ENCODE results near the gene PARK7.

The PARK7 gene

GRCh38 chr1:7984811-7985210 is 23.3 kb downstream of the PARK7 start:
- DNase-seq (ENCODE audit: low read depth), result no peak

GRCh38 chr1:7985851-7986612 is 24.5 kb downstream of the PARK7 start:
- DNase-seq (ENCODE audit: low read depth), result no peak

- DNase-seq (ENCODE audit: low read depth), result no peak
Measured at GRCh38 chr1:7987528-7987927, 26.0 kb downstream of the PARK7 start.

GRCh38 chr1:7988576-7988975 is 27.1 kb downstream of the PARK7 start:
- no peak for DNase-seq (ENCODE audit: low read depth)

- no peak for DNase-seq (ENCODE audit: low read depth)
Measured at GRCh38 chr1:7989762-7990428, 28.4 kb downstream of the PARK7 start.

- DNase-seq (ENCODE audit: low read depth), result no peak
Measured at GRCh38 chr1:7991504-7992440, 30.3 kb downstream of the PARK7 start.

GRCh38 chr1:7992885-7993284 is 31.4 kb downstream of the PARK7 start:
- DNase-seq (ENCODE audit: low read depth), result no peak

GRCh38 chr1:7993593-7994479 is 32.3 kb downstream of the PARK7 start:
- no peak for DNase-seq (ENCODE audit: low read depth)

- no peak for DNase-seq (ENCODE audit: low read depth)
Measured at GRCh38 chr1:7994827-7995226, 33.3 kb downstream of the PARK7 start.

- DNase-seq (ENCODE audit: low read depth), result no peak
Measured at GRCh38 chr1:7995437-7995836, 33.9 kb downstream of the PARK7 start.

- no peak for DNase-seq (ENCODE audit: low read depth)
Measured at GRCh38 chr1:8002329-8002910, 40.9 kb downstream of the PARK7 start.

GRCh38 chr1:8002921-8003320 is 41.4 kb downstream of the PARK7 start:
- DNase-seq (ENCODE audit: low read depth), result no peak

GRCh38 chr1:8003438-8004112 is 42.1 kb downstream of the PARK7 start:
- DNase-seq (ENCODE audit: low read depth), result no peak

- DNase-seq (ENCODE audit: low read depth), result no peak
Measured at GRCh38 chr1:8004113-8004802, 42.7 kb downstream of the PARK7 start.

GRCh38 chr1:8004803-8005573 is 43.5 kb downstream of the PARK7 start:
- no peak for DNase-seq (ENCODE audit: low read depth)

GRCh38 chr1:8006037-8006963 is 44.8 kb downstream of the PARK7 start:
- DNase-seq (ENCODE audit: low read depth), result no peak

- no peak for DNase-seq (ENCODE audit: low read depth)
Measured at GRCh38 chr1:8009043-8010002, 47.8 kb downstream of the PARK7 start.
